GM10266 (cell line): ENCODE data around the gene HPGDS.

Experiments
- DNase-seq: peaks from one replicate; pipeline ENCODE4 v3.0.0; 2012; ENCODE audit errors: extremely low spot score
- TF ChIP-seq, protein P1 (sequence below): IDR thresholded peaks from 2 replicates; pipeline ENCODE4 v1.5.1; 2012; ENCODE audit warnings: mild to moderate bottlenecking, low read depth; ENCODE audit not compliant: control insufficient read depth, insufficient read depth; ENCODE audit errors: missing control alignments

Gene HPGDS

DNA sequence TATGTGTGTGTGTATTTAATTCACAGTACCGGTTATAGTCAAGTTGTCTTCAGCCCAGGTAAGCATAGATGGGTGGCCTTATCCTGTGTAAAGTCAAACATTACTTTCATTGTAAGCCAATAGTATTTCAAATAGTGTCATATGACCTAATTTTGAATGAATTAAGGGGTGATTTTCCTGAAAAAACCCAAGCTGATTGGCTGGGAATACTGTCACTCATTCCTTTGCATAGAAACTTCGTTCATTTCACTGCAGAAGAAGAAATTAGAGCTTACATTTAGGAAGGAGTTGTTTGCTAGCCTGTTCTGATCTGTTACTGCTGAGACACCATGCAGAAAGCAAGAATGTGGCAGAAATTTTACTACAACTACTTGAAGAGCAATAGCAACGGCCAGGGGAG is 89.6 kb downstream of the HPGDS start:
- no peak for DNase-seq
- TF ChIP-seq, protein P1, sequence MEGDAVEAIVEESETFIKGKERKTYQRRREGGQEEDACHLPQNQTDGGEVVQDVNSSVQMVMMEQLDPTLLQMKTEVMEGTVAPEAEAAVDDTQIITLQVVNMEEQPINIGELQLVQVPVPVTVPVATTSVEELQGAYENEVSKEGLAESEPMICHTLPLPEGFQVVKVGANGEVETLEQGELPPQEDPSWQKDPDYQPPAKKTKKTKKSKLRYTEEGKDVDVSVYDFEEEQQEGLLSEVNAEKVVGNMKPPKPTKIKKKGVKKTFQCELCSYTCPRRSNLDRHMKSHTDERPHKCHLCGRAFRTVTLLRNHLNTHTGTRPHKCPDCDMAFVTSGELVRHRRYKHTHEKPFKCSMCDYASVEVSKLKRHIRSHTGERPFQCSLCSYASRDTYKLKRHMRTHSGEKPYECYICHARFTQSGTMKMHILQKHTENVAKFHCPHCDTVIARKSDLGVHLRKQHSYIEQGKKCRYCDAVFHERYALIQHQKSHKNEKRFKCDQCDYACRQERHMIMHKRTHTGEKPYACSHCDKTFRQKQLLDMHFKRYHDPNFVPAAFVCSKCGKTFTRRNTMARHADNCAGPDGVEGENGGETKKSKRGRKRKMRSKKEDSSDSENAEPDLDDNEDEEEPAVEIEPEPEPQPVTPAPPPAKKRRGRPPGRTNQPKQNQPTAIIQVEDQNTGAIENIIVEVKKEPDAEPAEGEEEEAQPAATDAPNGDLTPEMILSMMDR, result no peak

DNA sequence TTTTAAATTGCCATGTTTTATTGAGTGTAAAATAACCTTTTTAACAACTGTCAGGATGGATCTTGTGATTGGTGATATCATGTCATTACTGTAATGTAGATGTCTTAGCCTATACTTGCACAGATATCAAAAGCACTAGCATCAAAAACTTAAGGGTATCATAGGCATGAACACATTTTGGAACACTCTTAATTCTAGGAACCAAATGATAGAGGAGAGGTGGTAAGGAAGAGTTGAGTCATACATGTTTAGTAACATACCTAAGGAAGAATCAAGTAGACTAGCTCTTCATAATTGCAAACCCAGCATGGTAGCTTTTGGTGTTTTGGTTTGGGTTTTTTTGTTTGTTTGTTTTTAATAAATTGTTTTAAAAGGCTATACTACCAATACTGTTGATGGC is 91.5 kb downstream of the HPGDS start:
- TF ChIP-seq, protein P1, result no peak

More for the DNA sequence above, 91.5 kb downstream of the HPGDS start:
- DNase-seq, result no peak
